Right lobe of liver (tissue), 6 donors: ENCODE measurements around the gene PLA2G12A. TPM values are rescaled to one million over a fixed set of nuclear protein-coding genes. Genes with fewer than 3 reads are reported as not detected.
"Not testable (repeated sequence)": the region's sequence is repeated elsewhere in the genome, so short reads cannot be mapped to it uniquely, and the experiment has no call there.

Source experiments
- ATAC-seq, 4 donors: fragments of 200-7000 bp; cut with Tn5 transposase; one replicate each; pipeline ENCODE4 v1.9.1; 2020; ENCODE audit warnings: mild to moderate bottlenecking in 4 of 4, moderate library complexity in 4 of 4
- DNase-seq, 3 donors: peaks; one replicate each; pipeline ENCODE4 v3.0.0-alpha.2; 2020
- H3K27ac ChIP-seq, 3 donors: fragments of 200-600 bp; one replicate each; pipeline ENCODE4 v1.8.0; 2022
- H3K27me3 ChIP-seq, 2 donors: fragments of 200-600 bp; one replicate each; pipeline ENCODE4 v1.8.0; 2022
- H3K36me3 ChIP-seq, 4 donors: fragments of 200-600 bp; sonication (generic) in 1 of 4; one replicate each; pipeline versions ENCODE4 v1.5.1 to v1.8.0; 2017 to 2022; ENCODE audit warnings: control low read depth in 1 of 4
- H3K4me1 ChIP-seq, 4 donors: fragments of 200-600 bp; sonication (generic) in 1 of 4; one replicate each; pipeline versions ENCODE4 v1.5.1 to v1.8.0; 2017 to 2022; ENCODE audit warnings: control low read depth in 1 of 4
- H3K4me3 ChIP-seq, 3 donors: fragments of 200-600 bp; one replicate each; pipeline ENCODE4 v1.8.0; 2022
- H3K9me3 ChIP-seq, 4 donors: fragments of 200-600 bp; sonication (generic) in 1 of 4; one replicate each; pipeline versions ENCODE4 v1.5.1 to v1.8.0; 2017 to 2022; ENCODE audit warnings: control low read depth in 1 of 4
- POLR2A ChIP-seq: fragments of 450-650 bp; IDR thresholded peaks from one replicate; pipeline ENCODE4 v1.6.1; 2017; ENCODE audit warnings: antibody characterized with exemption, mild to moderate bottlenecking
- WGBS: methylation state at CpG from one replicate; pipeline ENCODE4 v1.1.6; 2018; ENCODE audit warnings: low coverage, low lambda C conversion rate; ENCODE audit not compliant: insufficient coverage; ENCODE audit errors: missing lambda C conversion rate; 5-methylcytosine and 5-hydroxymethylcytosine counted together
- intact Hi-C, 2 donors: fragments of 100-400 bp; cut with DNase I; formaldehyde crosslinking; loops; one replicate each; pipeline versions ENCODE4 v1.11.2 to v1.14.1; 2022
- total RNA-seq, 6 experiments: library from RNA; depleted of rRNA in 2 of 6; stranded (reverse); fragments of >200 nt in 2 of 6; fragmentation: NEBNext Ultra II Directional in 3 of 6; extraction: Animal tissue kit (Norgen Biotek cat#: 25700) in 3 of 6; gene quantifications; one replicate each; pipeline versions ENCODE4 v1.1.0 to v1.2.4, GENCODE V29; 2016 to 2023
- TF ChIP-seq, protein P1 (sequence below), 4 donors: fragments of 200-600 bp in 3 of 4; fragments of 450-650 bp in 1 of 4; IDR thresholded peaks; one replicate each; pipeline versions ENCODE4 v1.5.1 to v1.8.0; 2016 to 2022; ENCODE audit warnings: antibody characterized with exemption in 4 of 4, mild to moderate bottlenecking in 2 of 4
- donor health status: DM: no; HTN: yes; CAD: no.
- donor health status: DM: no; HTN: no; CAD: no.
- donor health status: DM: no; HTN: no; CAD: no.
- donor health status: DM: no; HTN: yes; CAD: no.
- donor health status: DM: no; HTN: yes; CAD: no.

PLA2G12A gene
- total RNA-seq, 6 experiments from 2014 or later, result 22.0 to 31.9 (median 27.4) TPM

DNA sequence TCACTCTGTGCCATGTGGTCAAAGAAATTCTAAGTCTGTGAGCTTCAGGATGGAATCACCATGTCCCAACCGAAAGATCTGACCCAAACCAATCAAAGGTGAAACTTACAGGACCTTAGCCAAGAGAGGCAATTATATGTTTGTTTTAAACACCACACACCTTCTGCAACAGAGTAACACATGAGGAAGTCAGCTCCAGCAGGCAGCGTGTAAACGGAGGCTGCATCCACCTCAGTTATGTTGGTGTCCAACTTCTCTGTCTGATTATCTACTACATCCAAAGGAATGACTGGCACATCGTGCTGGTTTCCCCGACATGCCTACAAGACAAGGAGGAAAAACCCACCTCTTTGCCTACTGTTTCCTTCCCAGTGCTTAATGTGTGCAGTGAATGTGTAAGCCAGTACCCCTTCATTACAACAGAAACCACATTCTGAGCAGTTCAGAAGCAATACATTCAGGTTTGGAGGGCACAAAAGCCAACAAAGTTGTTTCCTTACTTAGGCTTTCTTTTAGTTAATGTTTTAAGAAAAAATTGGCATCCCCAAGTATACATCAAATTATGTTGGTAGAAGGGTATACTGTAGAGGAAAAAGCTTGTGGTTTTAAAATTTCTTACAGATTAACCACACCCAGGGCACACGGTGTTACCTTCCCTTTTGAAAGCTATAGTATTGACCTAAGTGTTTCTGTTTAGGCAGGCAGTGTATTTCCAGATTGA, 39.0 kb downstream of the PLA2G12A start:
- intact Hi-C loops, result loop anchor here in 1 of 2 donors (10.0 kb wide), 1 partner anchor 124 kb away; the partner anchor contains the start of gene GAR1
- Histone ChIP-seq H3K36me3 (peaks cover 0 to 42% (median 1%) of the 10 kb centered on the region in 4 donors), H3K4me1 (no peaks in the 10 kb centered on the region), H3K4me3 (no peak overlapping the region), H3K27me3 (no peaks in the 10 kb centered on the region), H3K27ac (no peak overlapping the region), H3K9me3 (no peaks in the 10 kb centered on the region)
- DNase-seq (no peak), ATAC-seq (no peak)
- TF ChIP-seq POLR2A, result no peak
- TF ChIP-seq, protein P1, sequence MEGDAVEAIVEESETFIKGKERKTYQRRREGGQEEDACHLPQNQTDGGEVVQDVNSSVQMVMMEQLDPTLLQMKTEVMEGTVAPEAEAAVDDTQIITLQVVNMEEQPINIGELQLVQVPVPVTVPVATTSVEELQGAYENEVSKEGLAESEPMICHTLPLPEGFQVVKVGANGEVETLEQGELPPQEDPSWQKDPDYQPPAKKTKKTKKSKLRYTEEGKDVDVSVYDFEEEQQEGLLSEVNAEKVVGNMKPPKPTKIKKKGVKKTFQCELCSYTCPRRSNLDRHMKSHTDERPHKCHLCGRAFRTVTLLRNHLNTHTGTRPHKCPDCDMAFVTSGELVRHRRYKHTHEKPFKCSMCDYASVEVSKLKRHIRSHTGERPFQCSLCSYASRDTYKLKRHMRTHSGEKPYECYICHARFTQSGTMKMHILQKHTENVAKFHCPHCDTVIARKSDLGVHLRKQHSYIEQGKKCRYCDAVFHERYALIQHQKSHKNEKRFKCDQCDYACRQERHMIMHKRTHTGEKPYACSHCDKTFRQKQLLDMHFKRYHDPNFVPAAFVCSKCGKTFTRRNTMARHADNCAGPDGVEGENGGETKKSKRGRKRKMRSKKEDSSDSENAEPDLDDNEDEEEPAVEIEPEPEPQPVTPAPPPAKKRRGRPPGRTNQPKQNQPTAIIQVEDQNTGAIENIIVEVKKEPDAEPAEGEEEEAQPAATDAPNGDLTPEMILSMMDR (IDR thresholded peaks at IDR 0.05), result no peak
- WGBS, result 71% methylated on average over 6 of the region's 6 CpGs

DNA sequence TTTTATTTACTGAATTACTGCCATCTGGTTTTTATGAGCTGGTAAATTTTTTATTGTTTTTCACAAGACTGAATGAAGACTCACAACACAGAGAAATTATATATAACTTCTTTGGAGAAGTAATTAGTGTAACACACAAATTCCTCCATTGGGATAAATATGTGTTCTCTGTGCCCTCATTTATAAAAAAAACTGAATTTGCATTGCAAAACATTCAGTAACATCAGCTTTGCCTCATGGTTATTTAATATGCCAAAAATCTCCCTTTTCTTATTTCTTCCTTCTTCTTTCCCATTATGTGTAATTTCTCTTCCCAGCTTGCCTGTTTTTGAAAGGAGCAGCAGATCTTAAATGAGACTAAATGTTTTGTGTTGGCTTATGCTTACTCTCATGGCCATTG, 45.1 kb downstream of the PLA2G12A start:
- H3K4me3 ChIP-seq, result no peak overlapping the region
- TF ChIP-seq, protein P1 (IDR thresholded peaks at IDR 0.05), result no peak
- TF ChIP-seq POLR2A, result no peak
- no peak overlapping the region for H3K27ac ChIP-seq
- intact Hi-C loops, result no loop called here
- ATAC-seq (no peak), DNase-seq (no peak)
- peaks cover 0 to 10% (median 0%) of the 10 kb centered on the region in 4 donors for H3K36me3 ChIP-seq
- H3K4me1 ChIP-seq, result no peaks in the 10 kb centered on the region
- no peaks in the 10 kb centered on the region for H3K27me3 ChIP-seq
- no peaks in the 10 kb centered on the region for H3K9me3 ChIP-seq

DNA sequence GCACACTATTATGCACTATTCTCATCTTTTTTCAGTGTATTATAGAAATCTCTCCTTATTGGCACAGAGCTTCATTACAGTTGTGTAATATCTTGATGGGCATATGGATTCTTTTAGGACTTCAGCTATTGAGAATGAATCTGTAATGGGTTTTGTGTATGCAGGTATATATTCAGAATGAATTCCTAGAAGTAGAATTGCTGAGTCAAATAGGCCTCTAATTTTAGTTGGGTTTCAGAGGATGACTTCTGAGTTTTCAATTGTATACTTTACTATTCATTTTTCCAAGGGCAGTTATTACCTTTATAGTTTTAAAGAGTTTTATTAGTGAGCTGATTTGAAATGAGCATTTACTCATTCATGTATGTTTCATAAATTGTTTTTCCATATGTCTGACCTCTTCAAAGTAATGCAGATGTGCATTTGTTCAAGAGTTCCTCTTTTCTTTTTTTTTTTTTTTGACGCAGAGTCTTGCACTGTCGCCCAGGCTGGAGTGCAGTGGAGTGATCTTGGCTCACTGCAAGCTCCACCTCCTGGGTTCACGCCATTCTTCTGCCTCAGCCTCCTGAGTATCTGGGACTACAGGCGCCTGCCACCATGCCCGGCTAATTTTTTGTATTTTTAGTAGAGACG, 46.1 kb downstream of the PLA2G12A start:
- H3K36me3 ChIP-seq, result peaks cover 0 to 2% (median 0%) of the 10 kb centered on the region in 4 donors
- intact Hi-C loops, result no loop called here
- TF ChIP-seq POLR2A, result no peak
- TF ChIP-seq, protein P1 (IDR thresholded peaks at IDR 0.05), result no peak
- no peak overlapping the region for H3K4me3 ChIP-seq
- no peaks in the 10 kb centered on the region for H3K9me3 ChIP-seq
- no peaks in the 10 kb centered on the region for H3K4me1 ChIP-seq
- no peaks in the 10 kb centered on the region for H3K27me3 ChIP-seq
- WGBS, result 87% methylated on average over 4 of the region's 6 CpGs
- no peak for DNase-seq
- H3K27ac ChIP-seq, result no peak overlapping the region
- ATAC-seq, result no peak

DNA sequence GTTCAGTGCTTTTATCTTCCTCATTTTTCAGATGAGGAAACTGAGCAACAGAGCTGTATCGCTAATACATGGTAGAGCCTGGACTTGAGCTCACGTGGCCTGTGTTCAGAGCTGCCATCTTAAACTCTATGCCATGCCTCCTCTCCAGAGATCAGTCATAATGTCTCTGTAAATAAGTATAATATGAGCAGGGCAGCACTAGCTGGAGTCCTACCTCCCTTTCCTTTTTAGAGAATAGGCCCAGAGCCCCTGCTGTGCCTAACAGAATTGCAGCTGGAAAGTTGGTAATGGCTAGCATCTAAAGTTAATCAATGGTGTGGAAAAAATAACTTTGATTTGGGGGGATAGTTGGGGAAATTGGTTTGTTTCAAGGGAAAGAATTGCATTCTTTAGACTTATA, 47.0 kb downstream of the PLA2G12A start:
- H3K9me3 ChIP-seq, result no peaks in the 10 kb centered on the region
- intact Hi-C loops, result no loop called here

DNA sequence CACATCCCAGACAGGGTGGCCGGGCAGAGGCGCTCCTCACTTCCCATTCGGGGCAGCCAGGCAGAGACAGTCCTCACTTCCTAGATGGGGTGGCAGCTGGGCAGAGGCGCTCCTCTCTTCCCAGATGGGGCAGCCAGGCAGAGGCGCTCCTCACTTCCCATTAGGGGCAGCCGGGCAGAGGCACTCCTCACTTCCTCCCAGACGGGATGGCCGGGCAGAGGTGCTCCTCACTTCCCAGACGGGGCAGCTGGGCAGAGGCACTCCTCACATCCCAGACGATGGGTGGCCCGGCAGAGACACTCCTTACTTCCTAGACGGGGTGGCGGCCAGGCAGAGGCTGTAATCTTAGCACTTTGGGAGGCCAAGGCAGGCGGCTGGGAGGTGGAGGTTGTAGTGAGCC, 50.9 kb downstream of the PLA2G12A start:
- intact Hi-C loops, H3K4me3 ChIP-seq, H3K4me1 ChIP-seq, H3K27ac ChIP-seq, H3K27me3 ChIP-seq, ATAC-seq, H3K9me3 ChIP-seq, DNase-seq, H3K36me3 ChIP-seq: not testable (repeated sequence)
- no CpG with 5 or more reads among the region's 14 CpGs for WGBS

More for the DNA sequence above, 47.0 kb downstream of the PLA2G12A start:
- ATAC-seq, result no peak
- no peaks in the 10 kb centered on the region for H3K4me1 ChIP-seq
- WGBS, result 94% methylated on average over 2 of the region's 2 CpGs
- no peaks in the 10 kb centered on the region for H3K27me3 ChIP-seq
- H3K4me3 ChIP-seq, result no peak overlapping the region
- TF ChIP-seq POLR2A, result no peak
- TF ChIP-seq, protein P1 (IDR thresholded peaks at IDR 0.05), result no peak
- no peak overlapping the region for H3K27ac ChIP-seq
- no peak for DNase-seq
- no peaks in the 10 kb centered on the region for H3K36me3 ChIP-seq

DNA sequence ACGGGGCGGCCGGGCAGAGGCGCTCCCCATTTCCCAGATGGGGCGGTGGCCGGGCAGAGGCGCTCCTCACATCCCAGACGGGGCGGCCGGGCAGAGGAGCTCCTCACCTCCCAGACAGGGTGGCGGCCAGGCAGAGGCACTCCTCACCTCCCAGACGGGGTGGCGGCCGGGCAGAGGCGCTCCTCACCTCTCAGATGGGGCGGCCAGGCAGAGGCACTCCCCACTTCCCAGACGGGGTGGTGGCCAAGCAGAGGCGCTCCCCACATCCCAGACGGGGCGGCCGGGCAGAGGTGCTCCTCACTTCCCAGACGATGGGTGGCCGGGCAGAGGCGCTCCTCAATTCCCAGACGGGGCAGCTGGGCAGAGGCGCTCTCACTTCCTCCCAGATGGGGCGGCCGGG, 51.4 kb downstream of the PLA2G12A start:
- ATAC-seq, H3K36me3 ChIP-seq, H3K4me3 ChIP-seq, H3K4me1 ChIP-seq, H3K9me3 ChIP-seq, DNase-seq, intact Hi-C loops, H3K27ac ChIP-seq, H3K27me3 ChIP-seq: not testable (repeated sequence)
- no CpG with 5 or more reads among the region's 28 CpGs for WGBS
